ENCODE data around the gene KIAA0753.

- TF ChIP-seq CTCF (conservative IDR thresholded peaks at IDR 0.05; ENCODE audit: low read length) (no peak), EZH2phosphoT487 (IDR thresholded peaks at IDR 0.05; ENCODE audit: borderline replicate concordance, low read depth, low read length) (no peak)
Observed at GRCh38 chr17:6603744-6604325, 36.7 kb downstream of the KIAA0753 start.

Data from OCI-LY7 (cell line).